H1 (cell line): ENCODE results near the gene DNAJC11. TPM values are rescaled to one million over a fixed set of nuclear protein-coding genes. Genes with fewer than 3 reads are reported as not detected.

Experiments used
- CEBPB ChIP-seq: IDR thresholded peaks from 2 replicates; pipeline ENCODE4 v1.6.1; 2012; ENCODE audit warnings: low read depth, low read length
- EP300 ChIP-seq, 2 experiments: IDR thresholded peaks; 1 replicate in 1 of 2; 2 replicates in 1 of 2; pipeline ENCODE4 v1.6.1; 2011 to 2012; ENCODE audit warnings: low read depth in 2 of 2, low read length in 2 of 2, mild to moderate bottlenecking in 2 of 2, borderline replicate concordance in 1 of 2, inconsistent platforms in 1 of 2, moderate library complexity in 1 of 2
- HDAC2 ChIP-seq, 2 experiments: fragments of 300-600 bp in 1 of 2; sonication (generic) in 1 of 2; IDR thresholded peaks; 2 replicates each; pipeline ENCODE4 v1.6.1; 2011 to 2012; ENCODE audit warnings: low read depth in 2 of 2, low read length in 2 of 2, mild to moderate bottlenecking in 2 of 2, moderate library complexity in 2 of 2, borderline replicate concordance in 1 of 2, inconsistent platforms in 1 of 2
- JUND ChIP-seq: IDR thresholded peaks from 2 replicates; pipeline ENCODE4 v1.6.1; 2011; ENCODE audit warnings: mild to moderate bottlenecking, improper control_type of control experiment, low read length
- KDM4A ChIP-seq: IDR thresholded peaks from one replicate; pipeline ENCODE4 v1.7.1; 2012; ENCODE audit warnings: low read depth, mild to moderate bottlenecking, moderate library complexity, low read length, inconsistent platforms; ENCODE audit not compliant: severe bottlenecking
- NRF1 ChIP-seq: IDR thresholded peaks from 2 replicates; pipeline ENCODE4 v1.6.1; 2011; ENCODE audit warnings: mild to moderate bottlenecking, low read depth, low read length, improper control_type of control experiment
- polyA plus RNA-seq, 7 experiments: library from polyadenylated mRNA; depleted of rRNA in 3 of 7; stranded (reverse) in 5 of 7; unstranded in 2 of 7; fragments of >200 nt in 5 of 7; fragments of 200-250 nt in 2 of 7; gene quantifications; 1 replicate in 5 of 7; 2 replicates in 1 of 7; 4 replicates in 1 of 7; pipeline versions ENCODE4 v1.2.1 to v1.2.3, GENCODE V29; 2011 to 2013; ENCODE audit warnings: missing spikeins in 2 of 7, mixed read lengths in 2 of 7
- total RNA-seq: library from RNA; stranded (reverse); fragmentation: NEBNext Ultra II Directional; extraction: Animal tissue kit (Norgen Biotek cat#: 25700); gene quantifications from 2 replicates; pipeline ENCODE4 v1.2.1, GENCODE V29; 2021
- TF ChIP-seq, protein P1 (sequence below): IDR thresholded peaks from 2 replicates; pipeline ENCODE4 v1.6.1; 2012; ENCODE audit warnings: inconsistent platforms

The DNAJC11 gene
- total and polyA plus RNA-seq, 2 of the 8 experiments (the other 6 are each of a cell fraction or from before 2014, with no cell fraction given) = 43.9 to 90.9 TPM

DNA sequence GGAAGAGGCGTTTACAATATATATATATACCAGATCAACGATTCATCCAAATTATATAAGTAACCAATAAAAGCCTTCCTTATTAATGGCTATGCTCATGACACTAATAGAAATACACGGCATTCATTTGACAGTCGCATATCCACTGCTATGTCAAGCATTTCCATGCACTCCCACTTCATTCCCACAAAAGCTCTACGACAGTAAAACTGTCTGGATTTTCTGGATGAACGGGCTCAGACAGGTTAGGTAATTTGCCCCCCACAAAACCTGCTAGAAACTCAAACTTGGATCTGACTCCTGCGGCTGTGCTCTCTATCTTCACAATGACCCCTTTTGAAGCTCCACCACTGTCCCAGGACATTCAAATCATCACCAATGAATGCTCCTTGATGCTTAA lies 11.4 kb downstream of the DNAJC11 start (continued):
- TF ChIP-seq HDAC2 (IDR thresholded peaks at IDR 0.05; ENCODE audit: borderline replicate concordance in 1 of 2, low read depth in 2 of 2, low read length in 2 of 2) = no peak
- TF ChIP-seq KDM4A = no peak
- TF ChIP-seq NRF1 = no peak
- TF ChIP-seq EP300 (IDR thresholded peaks at IDR 0.05; ENCODE audit: borderline replicate concordance in 1 of 2, low read depth in 2 of 2, low read length in 2 of 2) = no peak
- no peak for TF ChIP-seq CEBPB
- TF ChIP-seq JUND = no peak
- TF ChIP-seq, protein P1, sequence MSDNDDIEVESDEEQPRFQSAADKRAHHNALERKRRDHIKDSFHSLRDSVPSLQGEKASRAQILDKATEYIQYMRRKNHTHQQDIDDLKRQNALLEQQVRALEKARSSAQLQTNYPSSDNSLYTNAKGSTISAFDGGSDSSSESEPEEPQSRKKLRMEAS = no peak
- TF ChIP-seq, all 59 proteins: peak for 0
